Lower leg skin (tissue), 4 donors: ENCODE data around the gene LEUTX. TPM values are rescaled to one million over a fixed set of nuclear protein-coding genes. Genes with fewer than 3 reads are reported as not detected.

ENCODE experiments used
- DNase-seq, 2 donors: peaks; one replicate each; pipeline ENCODE4 v3.0.0-alpha.2; 2019; ENCODE audit warnings: low spot score in 2 of 2
- H3K4me3 ChIP-seq: fragments of 200-600 bp; sonication (generic); 2 replicates; pipeline ENCODE4 v1.5.1; 2017; ENCODE audit warnings: mild to moderate bottlenecking, low read depth; ENCODE audit not compliant: poor library complexity, severe bottlenecking
- CTCF ChIP-seq, 3 donors: fragments of 450-650 bp; IDR thresholded peaks; one replicate each; pipeline ENCODE4 v1.5.1; 2016; ENCODE audit warnings: antibody characterized with exemption in 3 of 3, mild to moderate bottlenecking in 3 of 3, moderate library complexity in 2 of 3
- POLR2A ChIP-seq, 2 donors: fragments of 450-650 bp; IDR thresholded peaks; one replicate each; pipeline ENCODE4 v1.6.1; 2016 to 2017; ENCODE audit warnings: antibody characterized with exemption in 2 of 2, mild to moderate bottlenecking in 1 of 2, moderate library complexity in 1 of 2
- WGBS, 2 donors: methylation state at CpG; one replicate each; pipeline ENCODE4 v1.1.5; 2018; 5-methylcytosine and 5-hydroxymethylcytosine counted together
- intact Hi-C: fragments of 100-400 bp; cut with DNase I; formaldehyde crosslinking; loops from one replicate; pipeline ENCODE4 v1.15.0; 2023; ENCODE audit warnings: low total_unique reads
- total RNA-seq, 4 donors: library from RNA; depleted of rRNA; stranded (reverse); fragments of >200 nt; gene quantifications; one replicate each; pipeline ENCODE4 v1.1.0, GENCODE V29; 2016

LEUTX gene
- total RNA-seq, 4 donors from 2014 or later = not detected

- no peak for DNase-seq
- no peak overlapping the region for H3K4me3 ChIP-seq
- no peak for TF ChIP-seq CTCF (IDR thresholded peaks at IDR 0.05)
- TF ChIP-seq POLR2A (IDR thresholded peaks at IDR 0.05) = no peak
- WGBS, 2 donors = 17 to 18% methylated on average over 7 of the region's 7 CpGs
- intact Hi-C loops = loop anchor here (5.0 kb wide), 1 partner anchor 926 kb away; the partner anchor contains the start of genes NFKBIB and SIRT2
These were observed 45.0 kb downstream of the LEUTX start for GRCh38 chr19:39823686-39824085.

- WGBS, 2 donors = 5 to 8% methylated on average over 34 to 43 of the region's 47 CpGs
- no peak for TF ChIP-seq CTCF (IDR thresholded peaks at IDR 0.05)
- TF ChIP-seq POLR2A (IDR thresholded peaks at IDR 0.05) = no peak
- DNase-seq = peak; percentile 93 to 97
- intact Hi-C loops = loop anchor here (5.0 kb wide), 1 partner anchor 927 kb away; the partner anchor contains the start of genes NFKBIB and SIRT2
- H3K4me3 ChIP-seq = peak overlapping the region; percentile 45
These were observed 45.8 kb downstream of the LEUTX start for GRCh38 chr19:39824143-39825092.

DNA sequence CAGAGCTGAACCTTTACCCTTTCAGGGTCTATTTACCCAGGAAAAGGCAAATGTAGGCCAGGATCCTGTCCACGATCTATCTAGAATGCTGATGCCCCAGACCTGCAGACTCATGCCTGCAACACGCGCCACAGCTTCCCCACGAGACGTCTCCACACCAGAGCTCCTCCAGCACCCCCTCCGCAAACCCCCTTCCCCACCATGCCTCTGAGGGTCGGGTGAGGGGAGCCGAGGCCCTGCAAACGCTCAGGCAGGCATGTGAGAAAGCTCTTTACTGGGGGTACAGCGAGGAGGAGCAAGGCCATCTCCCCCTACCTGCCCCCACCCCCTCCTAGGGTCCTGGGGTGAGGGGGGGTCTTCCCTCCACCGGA, 46.4 kb downstream of the LEUTX start:
- intact Hi-C loops = no loop called here
- H3K4me3 ChIP-seq = no peak overlapping the region
- WGBS, 2 donors = 72 to 77% methylated on average over 10 to 11 of the region's 11 CpGs
- no peak for DNase-seq
- TF ChIP-seq POLR2A (IDR thresholded peaks at IDR 0.05) (no peak), CTCF (IDR thresholded peaks at IDR 0.05) (no peak)

DNA sequence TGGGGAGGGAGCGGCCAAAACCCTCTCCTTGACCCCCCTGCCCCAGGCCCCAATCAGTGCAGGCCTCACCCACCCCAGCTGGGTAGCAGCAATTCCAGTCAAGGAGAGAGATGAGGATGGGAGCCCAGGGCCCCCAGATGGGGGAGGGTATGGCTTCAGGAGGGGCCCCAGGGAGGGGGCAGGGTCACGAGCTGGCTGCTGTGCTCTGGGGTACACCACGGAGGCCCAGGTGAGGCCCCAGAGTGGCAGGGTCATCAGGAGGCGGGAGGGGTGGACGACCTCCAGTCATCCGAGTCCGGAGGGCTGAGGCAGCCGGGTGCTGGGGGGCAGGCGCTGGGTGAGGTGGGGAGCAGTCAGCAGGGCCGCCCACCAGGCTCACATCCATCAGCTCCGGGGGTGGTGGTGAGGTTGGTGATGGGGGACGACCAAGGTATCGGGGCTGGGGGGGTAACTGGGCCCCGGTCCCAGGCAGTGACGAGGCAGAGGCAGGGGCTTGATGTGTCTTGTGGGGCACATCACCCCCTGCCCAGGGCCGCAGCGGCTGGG, 47.0 kb downstream of the LEUTX start:
- no peak for DNase-seq
- WGBS, 2 donors = 86 to 87% methylated on average over 17 of the region's 17 CpGs
- TF ChIP-seq POLR2A (IDR thresholded peaks at IDR 0.05) (no peak), CTCF (IDR thresholded peaks at IDR 0.05) (no peak)
- H3K4me3 ChIP-seq = no peak overlapping the region
- intact Hi-C loops = no loop called here

- WGBS, 2 donors = 90 to 93% methylated on average over 29 to 34 of the region's 35 CpGs
- intact Hi-C loops = no loop called here
- DNase-seq = no peak
- TF ChIP-seq CTCF (IDR thresholded peaks at IDR 0.05) (no peak), POLR2A (IDR thresholded peaks at IDR 0.05) (no peak)
- H3K4me3 ChIP-seq = no peak overlapping the region
These were observed 47.8 kb downstream of the LEUTX start for GRCh38 chr19:39826311-39826945.
